Neural cell (in vitro differentiated cells): ENCODE results near the gene SKA3. TPM values are rescaled to one million over a fixed set of nuclear protein-coding genes. Genes with fewer than 3 reads are reported as not detected.
"Not testable (repeated sequence)": the region's sequence is repeated elsewhere in the genome, so short reads cannot be mapped to it uniquely, and the experiment has no call there.

Source experiments
- H2AFZ ChIP-seq: fragments of 200-600, 300-800 bp; sonication (generic), shearing (Covaris generic); 2 replicates; pipeline ENCODE4 v1.6.0; 2014; ENCODE audit warnings: low read depth, mild to moderate bottlenecking, antibody characterized with exemption, low read length, moderate library complexity
- H3F3A ChIP-seq: fragments of 200-600 bp; shearing (Covaris generic); 2 replicates; pipeline ENCODE4 v1.6.1; 2016; ENCODE audit warnings: mild to moderate bottlenecking, moderate library complexity, mixed read lengths, antibody characterized with exemption, low read length; ENCODE audit not compliant: insufficient read depth, poor library complexity, severe bottlenecking
- H3K27ac ChIP-seq: fragments of 200-600, 300-800 bp; sonication (generic), shearing (Covaris generic); 2 replicates; pipeline ENCODE4 v1.5.1; 2014; ENCODE audit warnings: mild to moderate bottlenecking, low read length, moderate library complexity
- H3K27me3 ChIP-seq: fragments of 300-800, 200-600 bp; sonication (generic), shearing (Covaris generic); 2 replicates; pipeline ENCODE4 v1.6.0; 2014; ENCODE audit warnings: mild to moderate bottlenecking, low read depth, low read length, moderate library complexity; ENCODE audit not compliant: insufficient read depth
- H3K36me3 ChIP-seq: fragments of 300-800, 200-600 bp; sonication (generic), shearing (Covaris generic); 2 replicates; pipeline ENCODE4 v1.5.1; 2014; ENCODE audit warnings: mild to moderate bottlenecking, antibody characterized with exemption, low read length, moderate library complexity; ENCODE audit not compliant: insufficient read depth
- H3K4me2 ChIP-seq: fragments of 300-800, 200-600 bp; sonication (generic), shearing (Covaris generic); 2 replicates; pipeline ENCODE4 v1.6.0; 2014; ENCODE audit warnings: mild to moderate bottlenecking, low read length
- H3K4me3 ChIP-seq: fragments of 300-800, 200-600 bp; sonication (generic), shearing (Covaris generic); 2 replicates; pipeline ENCODE4 v1.5.1; 2014; ENCODE audit warnings: mild to moderate bottlenecking, low read length, moderate library complexity
- H3K79me2 ChIP-seq: fragments of 200-600 bp; shearing (Covaris generic); replicated peaks from 2 replicates; pipeline ENCODE4 v1.6.0; 2014; ENCODE audit warnings: mild to moderate bottlenecking, low read length, moderate library complexity; ENCODE audit not compliant: insufficient read depth
- H3K9ac ChIP-seq: fragments of 300-800, 200-600 bp; sonication (generic), shearing (Covaris generic); 2 replicates; pipeline ENCODE4 v1.6.1; 2016; ENCODE audit warnings: mild to moderate bottlenecking, low read length, mixed read lengths
- H3K9me2 ChIP-seq: fragments of 200-600 bp; shearing (Covaris generic); 2 replicates; pipeline ENCODE4 v1.6.1; 2016; ENCODE audit warnings: mild to moderate bottlenecking, low read length, mixed read lengths; ENCODE audit not compliant: insufficient read depth
- H3K9me3 ChIP-seq: fragments of 200-600, 300-800 bp; sonication (generic), shearing (Covaris generic); 2 replicates; pipeline ENCODE4 v1.6.1; 2016; ENCODE audit warnings: mild to moderate bottlenecking, mixed run types, low read length, moderate library complexity, mixed read lengths
- H4K20me1 ChIP-seq: fragments of 200-600 bp; shearing (Covaris generic); 2 replicates; pipeline ENCODE4 v1.6.1; 2016; ENCODE audit warnings: mild to moderate bottlenecking, mixed run types; ENCODE audit not compliant: insufficient read depth
- EP300 ChIP-seq: fragments of 450-650 bp; conservative IDR thresholded peaks from 2 replicates; pipeline ENCODE4 v1.6.1; 2014; ENCODE audit warnings: antibody characterized with exemption, mild to moderate bottlenecking, moderate library complexity; ENCODE audit not compliant: poor library complexity, severe bottlenecking
- EZH2 ChIP-seq: fragments of 200-600, 300-800 bp; shearing (Covaris generic), sonication (generic); IDR thresholded peaks from 2 replicates; pipeline ENCODE4 v1.6.1; 2014; ENCODE audit warnings: antibody characterized with exemption, low read length, borderline replicate concordance, mild to moderate bottlenecking; ENCODE audit not compliant: insufficient read depth, poor library complexity, severe bottlenecking
- MXI1 ChIP-seq: fragments of 450-650 bp; conservative IDR thresholded peaks from 2 replicates; pipeline ENCODE4 v1.6.1; 2014; ENCODE audit warnings: antibody characterized with exemption, mild to moderate bottlenecking; ENCODE audit not compliant: poor library complexity, severe bottlenecking
- POLR2AphosphoS5 ChIP-seq: IDR thresholded peaks from 2 replicates; pipeline ENCODE4 v1.6.1; 2012
- RAD21 ChIP-seq: fragments of 450-650 bp; conservative IDR thresholded peaks from 2 replicates; pipeline ENCODE4 v1.6.1; 2014; ENCODE audit warnings: antibody characterized with exemption, mild to moderate bottlenecking, moderate library complexity
- SMC3 ChIP-seq: fragments of 450-650 bp; conservative IDR thresholded peaks from 2 replicates; pipeline ENCODE4 v1.6.1; 2014; ENCODE audit warnings: antibody characterized with exemption, mild to moderate bottlenecking, moderate library complexity; ENCODE audit not compliant: poor library complexity
- TAF1 ChIP-seq: IDR thresholded peaks from 2 replicates; pipeline ENCODE4 v1.6.1; 2012; ENCODE audit warnings: low read depth
- polyA plus RNA-seq: library from polyadenylated mRNA; depleted of rRNA; stranded (reverse); fragments of >200 nt; gene quantifications from 2 replicates; pipeline ENCODE4 v1.2.3, GENCODE V29; 2014
- TF ChIP-seq, protein P1 (sequence below): IDR thresholded peaks from 2 replicates; pipeline ENCODE4 v1.6.1; 2012; ENCODE audit warnings: borderline replicate concordance
- TF ChIP-seq, protein P2 (sequence below): fragments of 450-650 bp; IDR thresholded peaks from 2 replicates; pipeline ENCODE4 v1.5.1; 2014; ENCODE audit warnings: antibody characterized with exemption, mild to moderate bottlenecking, moderate library complexity; ENCODE audit not compliant: poor library complexity, severe bottlenecking

SKA3 gene
- polyA plus RNA-seq, 1 donor from 2014 or later, result 1.3 TPM

DNA sequence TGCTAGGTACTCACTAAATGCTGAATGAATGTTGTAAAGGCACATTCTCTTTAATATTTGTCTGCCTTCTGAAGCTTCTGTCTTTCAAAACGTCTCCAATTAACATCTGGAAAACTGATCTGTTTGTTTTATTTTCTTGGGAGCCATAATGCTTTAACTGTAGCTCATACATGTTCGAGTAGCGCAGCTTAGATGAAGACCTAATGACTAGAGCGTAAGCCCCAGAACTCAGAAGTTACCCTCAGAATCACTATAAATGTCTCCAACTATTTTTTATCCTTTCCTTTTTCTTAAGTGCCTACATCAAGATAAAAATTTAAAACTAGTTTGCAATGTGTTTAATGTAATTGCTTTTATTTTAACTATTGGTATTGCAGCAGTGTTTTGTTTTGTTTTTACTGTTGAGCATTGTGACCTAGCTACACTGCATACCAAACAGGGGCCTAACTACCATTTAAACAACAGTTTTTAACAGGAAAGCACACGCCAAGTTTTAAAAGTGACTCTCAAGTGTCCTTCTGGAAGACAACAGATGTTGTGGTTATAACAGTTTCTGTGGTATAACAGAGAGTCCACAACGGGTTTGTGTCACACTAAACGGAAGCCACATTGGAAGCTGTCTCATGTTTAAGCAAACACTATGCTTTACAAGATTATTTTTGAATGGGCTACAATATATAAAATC is 42.1 kb upstream of the SKA3 start:
- Histone ChIP-seq H3F3A (no peaks in the 10 kb centered on the region), H3K36me3 (no peaks in the 10 kb centered on the region), H3K27ac (no peak overlapping the region), H3K4me3 (no peak overlapping the region), H3K27me3 (no peaks in the 10 kb centered on the region), H3K79me2 (no peaks in the 10 kb centered on the region), H3K9ac (no peak overlapping the region), H3K4me2 (no peak overlapping the region), H4K20me1 (no peaks in the 10 kb centered on the region), H3K9me2 (no peaks in the 10 kb centered on the region), H3K9me3 (no peaks in the 10 kb centered on the region), H2AFZ (no peak overlapping the region)
- TF ChIP-seq, protein P1, sequence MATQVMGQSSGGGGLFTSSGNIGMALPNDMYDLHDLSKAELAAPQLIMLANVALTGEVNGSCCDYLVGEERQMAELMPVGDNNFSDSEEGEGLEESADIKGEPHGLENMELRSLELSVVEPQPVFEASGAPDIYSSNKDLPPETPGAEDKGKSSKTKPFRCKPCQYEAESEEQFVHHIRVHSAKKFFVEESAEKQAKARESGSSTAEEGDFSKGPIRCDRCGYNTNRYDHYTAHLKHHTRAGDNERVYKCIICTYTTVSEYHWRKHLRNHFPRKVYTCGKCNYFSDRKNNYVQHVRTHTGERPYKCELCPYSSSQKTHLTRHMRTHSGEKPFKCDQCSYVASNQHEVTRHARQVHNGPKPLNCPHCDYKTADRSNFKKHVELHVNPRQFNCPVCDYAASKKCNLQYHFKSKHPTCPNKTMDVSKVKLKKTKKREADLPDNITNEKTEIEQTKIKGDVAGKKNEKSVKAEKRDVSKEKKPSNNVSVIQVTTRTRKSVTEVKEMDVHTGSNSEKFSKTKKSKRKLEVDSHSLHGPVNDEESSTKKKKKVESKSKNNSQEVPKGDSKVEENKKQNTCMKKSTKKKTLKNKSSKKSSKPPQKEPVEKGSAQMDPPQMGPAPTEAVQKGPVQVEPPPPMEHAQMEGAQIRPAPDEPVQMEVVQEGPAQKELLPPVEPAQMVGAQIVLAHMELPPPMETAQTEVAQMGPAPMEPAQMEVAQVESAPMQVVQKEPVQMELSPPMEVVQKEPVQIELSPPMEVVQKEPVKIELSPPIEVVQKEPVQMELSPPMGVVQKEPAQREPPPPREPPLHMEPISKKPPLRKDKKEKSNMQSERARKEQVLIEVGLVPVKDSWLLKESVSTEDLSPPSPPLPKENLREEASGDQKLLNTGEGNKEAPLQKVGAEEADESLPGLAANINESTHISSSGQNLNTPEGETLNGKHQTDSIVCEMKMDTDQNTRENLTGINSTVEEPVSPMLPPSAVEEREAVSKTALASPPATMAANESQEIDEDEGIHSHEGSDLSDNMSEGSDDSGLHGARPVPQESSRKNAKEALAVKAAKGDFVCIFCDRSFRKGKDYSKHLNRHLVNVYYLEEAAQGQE, result no peak
- TF ChIP-seq MXI1, result no peak
- no peak for TF ChIP-seq POLR2AphosphoS5
- no peak for TF ChIP-seq TAF1
- TF ChIP-seq, protein P2, sequence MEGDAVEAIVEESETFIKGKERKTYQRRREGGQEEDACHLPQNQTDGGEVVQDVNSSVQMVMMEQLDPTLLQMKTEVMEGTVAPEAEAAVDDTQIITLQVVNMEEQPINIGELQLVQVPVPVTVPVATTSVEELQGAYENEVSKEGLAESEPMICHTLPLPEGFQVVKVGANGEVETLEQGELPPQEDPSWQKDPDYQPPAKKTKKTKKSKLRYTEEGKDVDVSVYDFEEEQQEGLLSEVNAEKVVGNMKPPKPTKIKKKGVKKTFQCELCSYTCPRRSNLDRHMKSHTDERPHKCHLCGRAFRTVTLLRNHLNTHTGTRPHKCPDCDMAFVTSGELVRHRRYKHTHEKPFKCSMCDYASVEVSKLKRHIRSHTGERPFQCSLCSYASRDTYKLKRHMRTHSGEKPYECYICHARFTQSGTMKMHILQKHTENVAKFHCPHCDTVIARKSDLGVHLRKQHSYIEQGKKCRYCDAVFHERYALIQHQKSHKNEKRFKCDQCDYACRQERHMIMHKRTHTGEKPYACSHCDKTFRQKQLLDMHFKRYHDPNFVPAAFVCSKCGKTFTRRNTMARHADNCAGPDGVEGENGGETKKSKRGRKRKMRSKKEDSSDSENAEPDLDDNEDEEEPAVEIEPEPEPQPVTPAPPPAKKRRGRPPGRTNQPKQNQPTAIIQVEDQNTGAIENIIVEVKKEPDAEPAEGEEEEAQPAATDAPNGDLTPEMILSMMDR, result no peak
- TF ChIP-seq EP300, result no peak
- no peak for TF ChIP-seq EZH2
- TF ChIP-seq SMC3, result no peak
- TF ChIP-seq RAD21, result no peak

DNA sequence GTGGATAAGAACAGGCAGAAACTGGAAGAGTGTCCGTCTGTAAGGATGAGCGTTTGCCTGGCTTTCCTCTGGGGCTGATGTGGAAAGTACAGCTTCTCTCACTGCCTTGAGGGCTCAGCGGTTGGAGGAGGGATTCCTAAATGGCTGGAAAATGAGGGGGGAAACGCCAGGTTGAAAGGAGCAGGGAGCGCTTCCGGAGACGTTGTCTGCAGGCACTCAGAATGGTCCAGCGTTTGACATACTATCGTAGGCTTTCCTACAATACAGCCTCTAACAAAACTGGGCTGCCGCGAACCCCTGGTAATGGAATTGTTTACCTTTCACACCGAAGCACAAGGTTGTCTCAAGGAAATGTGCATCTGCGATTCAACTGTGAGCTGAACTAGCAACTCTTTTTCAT is 40.0 kb upstream of the SKA3 start:
- TF ChIP-seq, protein P2, result no peak
- no peak for TF ChIP-seq POLR2AphosphoS5
- TF ChIP-seq EP300, result no peak
- TF ChIP-seq EZH2, result no peak
- TF ChIP-seq RAD21, result no peak
- no peak for TF ChIP-seq SMC3
- no peak for TF ChIP-seq MXI1
- TF ChIP-seq, protein P1, result no peak
- no peak for TF ChIP-seq TAF1
- Histone ChIP-seq H3K9ac (no peak overlapping the region), H3K4me2 (no peak overlapping the region), H3K9me3 (no peaks in the 10 kb centered on the region), H3K4me3 (no peak overlapping the region), H3K79me2 (no peaks in the 10 kb centered on the region), H3K27me3 (no peaks in the 10 kb centered on the region), H3K9me2 (no peaks in the 10 kb centered on the region), H4K20me1 (no peaks in the 10 kb centered on the region), H2AFZ (no peak overlapping the region), H3K27ac (no peak overlapping the region), H3K36me3 (no peaks in the 10 kb centered on the region), H3F3A (no peaks in the 10 kb centered on the region)

DNA sequence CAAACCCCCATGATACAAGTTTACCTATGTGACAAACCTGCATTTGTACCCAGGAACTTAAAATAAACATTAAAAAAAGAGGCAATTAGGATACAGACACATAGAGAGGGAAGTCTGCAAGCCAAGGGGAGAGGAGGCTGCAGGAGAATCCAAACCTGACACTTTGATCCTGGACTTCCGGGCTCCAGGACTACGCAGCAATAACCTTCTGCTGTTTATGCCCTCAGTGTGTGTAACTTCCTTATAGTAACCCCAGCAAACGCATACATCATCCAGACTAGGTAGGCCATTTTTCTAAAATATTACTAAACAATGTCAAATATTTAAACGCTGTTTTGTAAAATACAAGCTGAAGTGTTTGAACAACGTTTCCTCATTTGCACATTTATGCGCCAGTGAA is 39.1 kb upstream of the SKA3 start:
- not testable (repeated sequence) for H3K9ac ChIP-seq, H3F3A ChIP-seq, H4K20me1 ChIP-seq, H2AFZ ChIP-seq, H3K79me2 ChIP-seq, H3K36me3 ChIP-seq, H3K4me2 ChIP-seq, H3K27ac ChIP-seq, H3K9me3 ChIP-seq, H3K27me3 ChIP-seq, H3K9me2 ChIP-seq, H3K4me3 ChIP-seq
